ENCODE measurements around the gene DDX1.

GRCh38 chr2:15603948-15604347 lies 12.3 kb downstream of the DDX1 start:
- TF ChIP-seq POLR2A (IDR thresholded peaks at IDR 0.05): no peak
- TF ChIP-seq, protein P1, sequence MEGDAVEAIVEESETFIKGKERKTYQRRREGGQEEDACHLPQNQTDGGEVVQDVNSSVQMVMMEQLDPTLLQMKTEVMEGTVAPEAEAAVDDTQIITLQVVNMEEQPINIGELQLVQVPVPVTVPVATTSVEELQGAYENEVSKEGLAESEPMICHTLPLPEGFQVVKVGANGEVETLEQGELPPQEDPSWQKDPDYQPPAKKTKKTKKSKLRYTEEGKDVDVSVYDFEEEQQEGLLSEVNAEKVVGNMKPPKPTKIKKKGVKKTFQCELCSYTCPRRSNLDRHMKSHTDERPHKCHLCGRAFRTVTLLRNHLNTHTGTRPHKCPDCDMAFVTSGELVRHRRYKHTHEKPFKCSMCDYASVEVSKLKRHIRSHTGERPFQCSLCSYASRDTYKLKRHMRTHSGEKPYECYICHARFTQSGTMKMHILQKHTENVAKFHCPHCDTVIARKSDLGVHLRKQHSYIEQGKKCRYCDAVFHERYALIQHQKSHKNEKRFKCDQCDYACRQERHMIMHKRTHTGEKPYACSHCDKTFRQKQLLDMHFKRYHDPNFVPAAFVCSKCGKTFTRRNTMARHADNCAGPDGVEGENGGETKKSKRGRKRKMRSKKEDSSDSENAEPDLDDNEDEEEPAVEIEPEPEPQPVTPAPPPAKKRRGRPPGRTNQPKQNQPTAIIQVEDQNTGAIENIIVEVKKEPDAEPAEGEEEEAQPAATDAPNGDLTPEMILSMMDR (IDR thresholded peaks at IDR 0.05): no peak
- TF ChIP-seq EP300 (IDR thresholded peaks at IDR 0.05): no peak
- TF ChIP-seq POLR2AphosphoS5 (IDR thresholded peaks at IDR 0.05): no peak
